H9 (cell line): Measurements from ENCODE around the gene HOXA7. TPM values are rescaled to one million over a fixed set of nuclear protein-coding genes. Genes with fewer than 3 reads are reported as not detected.

Source experiments
- DNase-seq: peaks from one replicate; pipeline ENCODE4 v3.0.0-alpha.2; 2017
- H2AFZ ChIP-seq: one replicate; pipeline ENCODE4 v1.6.1; 2013; ENCODE audit warnings: mild to moderate bottlenecking, low read length, control low read depth, moderate library complexity
- H2AK5ac ChIP-seq: 2 replicates; pipeline ENCODE4 v1.6.1; 2013; ENCODE audit warnings: low read length, control low read depth, mixed read lengths; ENCODE audit not compliant: insufficient read length
- H2BK120ac ChIP-seq: one replicate; pipeline ENCODE4 v1.6.1; 2013; ENCODE audit warnings: low read depth, mild to moderate bottlenecking, low read length, control low read depth, inconsistent platforms; ENCODE audit not compliant: poor library complexity, severe bottlenecking
- H2BK12ac ChIP-seq: 2 replicates; pipeline ENCODE4 v1.6.1; 2013; ENCODE audit warnings: low read length, control low read depth, mixed read lengths, low read depth; ENCODE audit not compliant: insufficient read length
- H2BK15ac ChIP-seq: 2 replicates; pipeline ENCODE4 v1.6.1; 2013; ENCODE audit warnings: low read depth, low read length, control low read depth
- H2BK20ac ChIP-seq: one replicate; pipeline ENCODE4 v1.6.1; 2013; ENCODE audit warnings: low read depth, mild to moderate bottlenecking, low read length, control low read depth, inconsistent platforms; ENCODE audit not compliant: poor library complexity, severe bottlenecking
- H2BK5ac ChIP-seq: 2 replicates; pipeline ENCODE4 v1.6.1; 2013; ENCODE audit warnings: low read length, control low read depth, mixed read lengths; ENCODE audit not compliant: insufficient read length
- H3K14ac ChIP-seq: 2 replicates; pipeline ENCODE4 v1.6.1; 2013; ENCODE audit warnings: low read length, control low read depth; ENCODE audit not compliant: insufficient read depth
- H3K18ac ChIP-seq: 2 replicates; pipeline ENCODE4 v1.6.1; 2013; ENCODE audit warnings: low read depth, mild to moderate bottlenecking, mixed read lengths, low read length, control low read depth; ENCODE audit not compliant: insufficient read length
- H3K23ac ChIP-seq: 2 replicates; pipeline ENCODE4 v1.6.1; 2013; ENCODE audit warnings: low read length, control low read depth, mixed read lengths, low read depth; ENCODE audit not compliant: insufficient read length
- H3K23me2 ChIP-seq: 2 replicates; pipeline ENCODE4 v1.6.1; 2013; ENCODE audit warnings: low read depth, mild to moderate bottlenecking, mixed read lengths, low read length, control low read depth; ENCODE audit not compliant: insufficient read length, poor library complexity, severe bottlenecking
- H3K27ac ChIP-seq: 2 replicates; pipeline ENCODE4 v1.5.1; 2013; ENCODE audit warnings: low read length, control low read depth, mixed read lengths, low read depth; ENCODE audit not compliant: insufficient read length
- H3K27me3 ChIP-seq: 2 replicates; pipeline ENCODE4 v1.6.1; 2013; ENCODE audit warnings: low read length, control low read depth, inconsistent platforms; ENCODE audit not compliant: insufficient read depth
- H3K4ac ChIP-seq: 2 replicates; pipeline ENCODE4 v1.6.1; 2013; ENCODE audit warnings: low read depth, mild to moderate bottlenecking, control low read depth, inconsistent platforms, low read length, moderate library complexity
- H3K4me1 ChIP-seq: 2 replicates; pipeline ENCODE4 v1.6.1; 2013; ENCODE audit warnings: low read length, control low read depth, inconsistent platforms; ENCODE audit not compliant: insufficient read depth
- H3K4me2 ChIP-seq: 2 replicates; pipeline ENCODE4 v1.6.1; 2013; ENCODE audit warnings: low read length, control low read depth, mixed read lengths; ENCODE audit not compliant: insufficient read length, insufficient read depth
- H3K56ac ChIP-seq: 2 replicates; pipeline ENCODE4 v1.6.1; 2013; ENCODE audit warnings: low read depth, mild to moderate bottlenecking, mixed read lengths, low read length, control low read depth; ENCODE audit not compliant: insufficient read length
- H3K79me1 ChIP-seq: 2 replicates; pipeline ENCODE4 v1.6.1; 2013; ENCODE audit warnings: low read depth, mild to moderate bottlenecking, moderate library complexity, low read length, control low read depth, inconsistent platforms; ENCODE audit not compliant: insufficient read depth, poor library complexity, severe bottlenecking
- H3K79me2 ChIP-seq: 2 replicates; pipeline ENCODE4 v1.6.1; 2013; ENCODE audit warnings: low read length, control low read depth, inconsistent platforms; ENCODE audit not compliant: insufficient read depth
- H3K9ac ChIP-seq: 2 replicates; pipeline ENCODE4 v1.6.1; 2013; ENCODE audit warnings: low read length, control low read depth, mixed read lengths; ENCODE audit not compliant: insufficient read length; ENCODE audit errors: extremely low read depth
- H3K9me3 ChIP-seq: one replicate; pipeline ENCODE4 v1.6.1; 2013; ENCODE audit warnings: low read depth, low read length, inconsistent platforms; ENCODE audit not compliant: control insufficient read depth
- H3T11ph ChIP-seq: one replicate; pipeline ENCODE4 v1.6.1; 2013; ENCODE audit warnings: mild to moderate bottlenecking, low read length, control low read depth, inconsistent platforms
- H4K20me1 ChIP-seq: one replicate; pipeline ENCODE4 v1.6.1; 2013; ENCODE audit not compliant: control insufficient read depth, insufficient read length, insufficient read depth
- H4K5ac ChIP-seq: 2 replicates; pipeline ENCODE4 v1.6.1; 2013; ENCODE audit warnings: low read depth, mild to moderate bottlenecking, mixed read lengths, low read length, control low read depth; ENCODE audit not compliant: insufficient read length
- H4K8ac ChIP-seq: replicated peaks from 2 replicates; pipeline ENCODE4 v1.6.1; 2013; ENCODE audit warnings: low read length, control low read depth, mixed read lengths, low read depth; ENCODE audit not compliant: insufficient read length
- H4K91ac ChIP-seq: 2 replicates; pipeline ENCODE4 v1.6.1; 2013; ENCODE audit warnings: low read depth, mild to moderate bottlenecking, moderate library complexity, mixed read lengths, low read length, control low read depth; ENCODE audit not compliant: insufficient read length
- H3K27ac Mint-ChIP-seq, 3 experiments: 2 replicates in 2 of 3; 3 replicates in 1 of 3; pipeline ENCODE4 v1.8.0; 2020 to 2021; ENCODE audit warnings: mixed read lengths in 3 of 3, mild to moderate bottlenecking in 1 of 3, moderate library complexity in 1 of 3
- H3K27me3 Mint-ChIP-seq: 2 replicates; pipeline ENCODE4 v1.8.0; 2021; ENCODE audit warnings: low read depth, mild to moderate bottlenecking, moderate library complexity, mixed read lengths
- H3K36me3 Mint-ChIP-seq, 3 experiments: 2 replicates in 2 of 3; 3 replicates in 1 of 3; pipeline ENCODE4 v1.8.0; 2020 to 2021; ENCODE audit warnings: low read depth in 3 of 3, mixed read lengths in 3 of 3; ENCODE audit not compliant: insufficient read depth in 1 of 3
- H3K4me1 Mint-ChIP-seq, 2 experiments: 2 replicates each; pipeline ENCODE4 v1.8.0; 2020; ENCODE audit warnings: mixed read lengths in 2 of 2
- H3K4me3 Mint-ChIP-seq, 2 experiments: 2 replicates in 1 of 2; 3 replicates in 1 of 2; pipeline ENCODE4 v1.8.0; 2020 to 2021; ENCODE audit warnings: mild to moderate bottlenecking in 2 of 2, mixed read lengths in 2 of 2, moderate library complexity in 1 of 2
- H3K9me3 Mint-ChIP-seq, 2 experiments: 2 replicates in 1 of 2; 3 replicates in 1 of 2; pipeline ENCODE4 v1.8.0; 2020; ENCODE audit warnings: mild to moderate bottlenecking in 2 of 2, mixed read lengths in 2 of 2, moderate library complexity in 1 of 2
- CTCF ChIP-seq: fragments of 200-600 bp; sonication (generic); conservative IDR thresholded peaks from 3 replicates; pipeline ENCODE4 v1.8.0; 2021; ENCODE audit warnings: antibody characterized with exemption, mild to moderate bottlenecking
- WGBS: extraction: QIAGEN DNeasy Blood & Tissue Kit; methylation state at CpG from one replicate; pipeline ENCODE4 v1.1.7; 2013; ENCODE audit warnings: missing lambda C conversion rate, low lambda C conversion rate, mixed read lengths; ENCODE audit not compliant: insufficient read length; ENCODE audit errors: extremely low coverage; 5-methylcytosine and 5-hydroxymethylcytosine counted together
- total RNA-seq: library from RNA; stranded (reverse); gene quantifications from 2 replicates; pipeline ENCODE4 v1.2.1, GENCODE V29; 2021

HOXA7 gene
- total RNA-seq, 1 experiment from 2014 or later, result not detected

DNA sequence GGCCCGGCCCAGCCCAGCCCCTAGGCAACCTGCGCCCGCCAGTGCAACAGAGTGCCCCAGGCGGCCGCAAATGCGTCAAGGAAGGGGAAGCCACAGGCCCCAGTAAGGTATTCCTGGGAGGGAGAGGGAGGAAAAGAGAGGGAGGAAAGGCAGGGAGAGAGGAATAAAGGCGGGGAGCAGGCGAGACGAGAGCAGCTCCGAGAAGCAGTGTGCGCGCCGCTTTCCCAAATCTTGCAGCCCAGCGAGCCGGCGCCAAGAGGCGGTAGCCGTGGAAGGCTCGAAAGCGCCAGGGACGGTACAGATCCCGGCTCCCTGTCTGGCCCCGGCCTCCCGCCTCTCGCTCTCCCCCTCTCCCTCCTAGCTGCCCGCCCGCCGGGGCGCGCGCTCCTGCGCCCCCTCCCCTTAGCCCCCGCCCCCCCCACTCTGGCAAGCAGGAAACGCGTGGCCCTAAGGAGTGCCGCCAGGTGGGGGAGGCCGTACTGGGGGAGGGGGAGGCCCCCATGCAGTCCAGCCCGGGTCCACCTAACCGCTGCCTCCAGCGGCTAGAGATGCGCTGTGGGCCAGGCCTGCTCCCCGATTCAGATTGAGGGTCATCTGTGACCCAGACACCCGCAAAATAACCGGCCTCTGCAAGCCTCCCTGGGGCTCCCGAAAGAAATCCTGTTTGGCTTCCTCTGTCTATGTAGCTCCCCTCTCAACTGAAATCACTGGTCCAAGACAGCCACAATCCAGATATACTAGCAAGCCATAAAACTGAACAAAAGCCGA lies 13.4 kb upstream of the HOXA7 start:
- Mint-ChIP-seq H3K27me3 (peaks cover 98% of the 10 kb centered on the region), H3K27ac (no peak overlapping the region), H3K4me3 (0 out of 5 replicates have a peak overlapping the region, but pooled peaks of 1 of the 2 experiments have one; percentile 40), H3K36me3 (no peaks in the 10 kb centered on the region; a peak in 1 of 7 replicates), H3K4me1 (peaks cover 0 to 6% of the 10 kb centered on the region in 2 experiments; a peak in 2 of 4 replicates), H3K9me3 (peaks cover 6 to 28% of the 10 kb centered on the region in 2 experiments)
- H3K18ac ChIP-seq, result no peak overlapping the region
- H4K8ac ChIP-seq, result no peak overlapping the region
- H3K23me2 ChIP-seq, result no peaks in the 10 kb centered on the region
- no peak overlapping the region for H3K4me2 ChIP-seq
- H3K56ac ChIP-seq, result no peak overlapping the region
- H2BK20ac ChIP-seq, result no peak overlapping the region
- no peaks in the 10 kb centered on the region for H4K20me1 ChIP-seq
- no peak overlapping the region for H2BK5ac ChIP-seq
- peaks cover 97% of the 10 kb centered on the region for H3K27me3 ChIP-seq
- no CpG with 5 or more reads among the region's 46 CpGs for WGBS
- no peak overlapping the region for H3K23ac ChIP-seq
- no peak overlapping the region for H4K91ac ChIP-seq
- H3K79me1 ChIP-seq, result no peaks in the 10 kb centered on the region
- no peak overlapping the region for H2BK120ac ChIP-seq
- no peak overlapping the region; the same call in 1 of the 2 replicates for H2BK15ac ChIP-seq
- no peak overlapping the region for H3K14ac ChIP-seq
- no peaks in the 10 kb centered on the region for H3K4me1 ChIP-seq
- H3K9ac ChIP-seq, result no peak overlapping the region
- TF ChIP-seq CTCF, result no peak
- no peak overlapping the region for H2AK5ac ChIP-seq
- H3K9me3 ChIP-seq, result no peaks in the 10 kb centered on the region
- H2BK12ac ChIP-seq, result no peak overlapping the region
- no peak overlapping the region for H3K4ac ChIP-seq
- no peak overlapping the region for H3K27ac ChIP-seq
- DNase-seq, result peak; percentile 69
- H3T11ph ChIP-seq, result no peak overlapping the region
- H3K79me2 ChIP-seq, result no peaks in the 10 kb centered on the region
- no peak overlapping the region for H2AFZ ChIP-seq
- no peak overlapping the region for H4K5ac ChIP-seq
